B cell (primary cell): ENCODE data around the gene ABL1. TPM values are rescaled to one million over a fixed set of nuclear protein-coding genes. Genes with fewer than 3 reads are reported as not detected.

ENCODE experiments used
- ATAC-seq: fragments of 200-7000 bp; cut with Tn5 transposase; one replicate; pipeline ENCODE4 v1.10.0; 2021; ENCODE audit warnings: low read depth, mild to moderate bottlenecking, moderate number of reproducible peaks, moderate library complexity
- CTCF ChIA-PET: fragments of 350-600 bp; sonication (Branson Sonifier 250); formaldehyde crosslinking; loops from one replicate; lab custom pipeline; 2021; ENCODE audit warnings: antibody characterized with exemption, inconsistent platforms; lab: Charles Lee
- POLR2A ChIA-PET: fragments of 350-600 bp; sonication (Branson Sonifier 250); formaldehyde crosslinking; loops from one replicate; lab custom pipeline; 2021; ENCODE audit warnings: antibody characterized with exemption; lab: Charles Lee
- DNase-seq: peaks from one replicate; pipeline ENCODE4 v3.0.0; 2013
- H2AFZ ChIP-seq: 2 replicates; pipeline ENCODE4 v1.6.1; 2012; ENCODE audit warnings: mild to moderate bottlenecking, low read depth, low read length; ENCODE audit not compliant: insufficient read depth, poor library complexity, severe bottlenecking
- H3K27ac ChIP-seq, 2 donors: 1 replicate in 1 of 2; 2 replicates in 1 of 2; pipeline ENCODE4 v1.5.1; 2012 to 2013; ENCODE audit warnings: low read length in 2 of 2, mild to moderate bottlenecking in 2 of 2, moderate library complexity in 1 of 2
- H3K27me3 ChIP-seq, 4 experiments: fragments of 200-600 bp in 1 of 4; sonication (generic) in 1 of 4; replicated peaks in 1 of 4; 1 replicate in 2 of 4; 2 replicates in 2 of 4; pipeline versions ENCODE4 v1.6.1 to v1.7.0; 2013 to 2016; ENCODE audit warnings: low read length in 3 of 4, mild to moderate bottlenecking in 2 of 4, mixed read lengths in 1 of 4, moderate library complexity in 1 of 4; ENCODE audit not compliant: insufficient read depth in 4 of 4, control insufficient read depth in 3 of 4; ENCODE audit errors: control extremely low read depth in 1 of 4
- H3K36me3 ChIP-seq, 2 experiments: replicated peaks in 1 of 2; 1 replicate in 1 of 2; 2 replicates in 1 of 2; pipeline versions ENCODE4 v1.6.1 to v1.7.1; 2013; ENCODE audit warnings: low read length in 1 of 2; ENCODE audit not compliant: insufficient read depth in 2 of 2, control insufficient read depth in 1 of 2; ENCODE audit errors: control extremely low read depth in 1 of 2, extremely low read depth in 1 of 2
- H3K4me1 ChIP-seq, 2 donors: fragments of 200-600 bp in 1 of 2; sonication (generic) in 1 of 2; 1 replicate in 1 of 2; 2 replicates in 1 of 2; pipeline versions ENCODE4 v1.5.1 to v1.6.1; 2013 to 2017; ENCODE audit warnings: low read length in 2 of 2; ENCODE audit not compliant: control insufficient read depth in 2 of 2, insufficient read depth in 2 of 2
- H3K4me2 ChIP-seq: replicated peaks from 2 replicates; pipeline ENCODE3; 2012; ENCODE audit warnings: mild to moderate bottlenecking, low read depth, low read length; ENCODE audit not compliant: poor library complexity, severe bottlenecking
- H3K4me3 ChIP-seq, 5 experiments: fragments of 200-600 bp in 1 of 5; sonication (generic) in 1 of 5; 1 replicate in 3 of 5; 2 replicates in 2 of 5; pipeline versions ENCODE4 v1.5.1 to v1.7.0; 2011 to 2016; ENCODE audit warnings: low read length in 4 of 5, mild to moderate bottlenecking in 4 of 5, low read depth in 2 of 5, control low read depth in 1 of 5, moderate library complexity in 1 of 5; ENCODE audit not compliant: insufficient read depth in 1 of 5; ENCODE audit errors: control extremely low read depth in 1 of 5, extremely low read depth in 1 of 5
- H3K79me2 ChIP-seq: fragments of 200-600 bp; sonication (generic); one replicate; pipeline ENCODE4 v1.6.0; 2016; ENCODE audit warnings: low read length; ENCODE audit not compliant: control insufficient read depth, insufficient read depth
- H3K9ac ChIP-seq: fragments of 200-600 bp; sonication (generic); 2 replicates; pipeline ENCODE4 v1.6.1; 2017; ENCODE audit warnings: mild to moderate bottlenecking, low read length, moderate library complexity
- H3K9me3 ChIP-seq, 3 donors: one replicate each; pipeline versions ENCODE4 v1.6.1 to v1.7.1; 2013; ENCODE audit warnings: low read length in 2 of 3; ENCODE audit not compliant: control insufficient read depth in 2 of 3, insufficient read depth in 1 of 3; ENCODE audit errors: control extremely low read depth in 1 of 3
- H4K20me1 ChIP-seq: 2 replicates; pipeline ENCODE4 v1.6.0; 2012; ENCODE audit warnings: mild to moderate bottlenecking, low read length; ENCODE audit not compliant: insufficient read depth, control insufficient read depth, poor library complexity, severe bottlenecking
- H3K27ac Mint-ChIP-seq: one replicate; pipeline ENCODE4 v1.8.0; 2021; ENCODE audit warnings: mixed read lengths
- H3K27me3 Mint-ChIP-seq: one replicate; pipeline ENCODE4 v1.8.0; 2021; ENCODE audit warnings: mixed read lengths
- H3K4me1 Mint-ChIP-seq: one replicate; pipeline ENCODE4 v1.8.0; 2021; ENCODE audit warnings: mixed read lengths
- H3K4me3 Mint-ChIP-seq: one replicate; pipeline ENCODE4 v1.8.0; 2021; ENCODE audit warnings: mixed read lengths
- H3K9me3 Mint-ChIP-seq: one replicate; pipeline ENCODE4 v1.8.0; 2022; ENCODE audit warnings: mixed read lengths; ENCODE audit not compliant: insufficient read depth
- EZH2 ChIP-seq: IDR thresholded peaks from 2 replicates; pipeline ENCODE4 v1.6.1; 2012; ENCODE audit warnings: borderline replicate concordance, low read depth, mild to moderate bottlenecking, moderate library complexity, low read length; ENCODE audit not compliant: insufficient read depth, poor library complexity, severe bottlenecking
- WGBS: methylation state at CpG from one replicate; pipeline ENCODE4 v1.1.5; 2013; ENCODE audit warnings: missing lambda C conversion rate; ENCODE audit not compliant: insufficient coverage; 5-methylcytosine and 5-hydroxymethylcytosine counted together
- intact Hi-C: fragments of 100-400 bp; cut with micrococcal nuclease; formaldehyde crosslinking; loops from one replicate; pipeline ENCODE4 v1.10.0; 2022
- polyA plus RNA-seq: library from polyadenylated mRNA; depleted of rRNA; stranded (reverse); fragments of >200 nt; gene quantifications from 2 replicates; pipeline ENCODE4 v1.2.3, GENCODE V29; 2012
- total RNA-seq, 2 donors: library from RNA; stranded (reverse); fragments of 120-200 nt in 1 of 2; gene quantifications; 1 replicate in 1 of 2; 2 replicates in 1 of 2; pipeline versions ENCODE4 v1.2.3 to v1.2.4, GENCODE V29; 2013 to 2022
- TF ChIP-seq, protein P1 (sequence below): fragments of 200-600 bp; IDR thresholded peaks from one replicate; pipeline ENCODE4 v1.8.0; 2022; ENCODE audit warnings: antibody characterized with exemption, mild to moderate bottlenecking

ABL1 gene
- total and polyA plus RNA-seq, 2 donors (not counting 1 experiment from before 2014, with no cell fraction given): 11.9 to 46.0 TPM

DNA sequence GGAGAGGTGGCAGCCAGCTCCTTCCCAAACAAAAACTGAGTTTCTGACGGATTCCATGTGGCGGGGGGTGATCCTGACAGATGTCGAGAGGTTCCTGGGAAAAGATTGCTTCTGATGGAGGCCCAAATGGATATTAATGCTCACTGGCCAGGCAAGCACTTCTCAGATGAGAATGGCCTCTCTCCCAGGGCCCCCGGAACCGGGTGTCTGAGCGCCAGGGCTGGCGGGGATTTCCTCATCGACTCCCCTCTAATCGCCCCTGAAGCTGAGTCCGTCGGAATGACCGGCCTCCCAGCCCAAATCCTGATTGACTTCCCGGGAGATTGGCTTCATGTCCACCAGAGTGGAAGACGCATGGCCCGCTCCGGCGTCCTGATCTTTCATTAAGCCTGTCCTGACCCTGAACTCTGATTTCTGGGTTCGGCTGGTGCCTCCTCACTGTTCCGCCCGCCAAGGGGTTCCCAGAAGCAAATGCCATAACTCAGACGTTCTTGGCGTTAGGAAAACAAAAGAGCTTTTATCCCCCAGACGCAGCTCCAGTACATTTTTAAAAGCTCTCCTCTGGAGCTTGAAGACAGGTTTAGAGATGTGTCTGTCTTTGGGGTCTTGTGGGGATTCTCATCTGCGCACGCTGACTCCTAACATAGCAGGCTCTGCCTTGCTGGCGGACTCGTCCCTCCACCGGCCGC lies 86.4 kb downstream of the ABL1 start:
- Mint-ChIP-seq H3K27ac (no peak overlapping the region), H3K27me3 (peaks cover 26% of the 10 kb centered on the region), H3K4me3 (no peak overlapping the region), H3K9me3 (no peaks in the 10 kb centered on the region), H3K4me1 (peaks cover 6% of the 10 kb centered on the region)
- Histone ChIP-seq H3K9ac (no peak overlapping the region), H3K79me2 (no peaks in the 10 kb centered on the region), H3K9me3 (no peaks in the 10 kb centered on the region), H2AFZ (no peak overlapping the region), H3K36me3 (no peaks in the 10 kb centered on the region), H3K27ac (no peak overlapping the region), H3K4me2 (no peak overlapping the region), H4K20me1 (no peaks in the 10 kb centered on the region), H3K4me3 (no peak overlapping the region), H3K27me3 (peaks cover 0 to 3% (median 1%) of the 10 kb centered on the region in 4 experiments), H3K4me1 (peaks cover 0 to 7% of the 10 kb centered on the region in 2 donors)
- ChIA-PET CTCF (no interaction called here), POLR2A (no interaction called here)
- TF ChIP-seq EZH2: no peak
- TF ChIP-seq, protein P1, sequence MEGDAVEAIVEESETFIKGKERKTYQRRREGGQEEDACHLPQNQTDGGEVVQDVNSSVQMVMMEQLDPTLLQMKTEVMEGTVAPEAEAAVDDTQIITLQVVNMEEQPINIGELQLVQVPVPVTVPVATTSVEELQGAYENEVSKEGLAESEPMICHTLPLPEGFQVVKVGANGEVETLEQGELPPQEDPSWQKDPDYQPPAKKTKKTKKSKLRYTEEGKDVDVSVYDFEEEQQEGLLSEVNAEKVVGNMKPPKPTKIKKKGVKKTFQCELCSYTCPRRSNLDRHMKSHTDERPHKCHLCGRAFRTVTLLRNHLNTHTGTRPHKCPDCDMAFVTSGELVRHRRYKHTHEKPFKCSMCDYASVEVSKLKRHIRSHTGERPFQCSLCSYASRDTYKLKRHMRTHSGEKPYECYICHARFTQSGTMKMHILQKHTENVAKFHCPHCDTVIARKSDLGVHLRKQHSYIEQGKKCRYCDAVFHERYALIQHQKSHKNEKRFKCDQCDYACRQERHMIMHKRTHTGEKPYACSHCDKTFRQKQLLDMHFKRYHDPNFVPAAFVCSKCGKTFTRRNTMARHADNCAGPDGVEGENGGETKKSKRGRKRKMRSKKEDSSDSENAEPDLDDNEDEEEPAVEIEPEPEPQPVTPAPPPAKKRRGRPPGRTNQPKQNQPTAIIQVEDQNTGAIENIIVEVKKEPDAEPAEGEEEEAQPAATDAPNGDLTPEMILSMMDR: no peak
- 81% methylated on average over 29 of the region's 29 CpGs for WGBS
- ATAC-seq (no peak), DNase-seq (no peak)
- intact Hi-C loops: no loop called here
